ENCODE results near the gene IFFO2. TPM values are rescaled to one million over a fixed set of nuclear protein-coding genes. Genes with fewer than 3 reads are reported as not detected.

IFFO2 gene
- total and polyA plus RNA-seq, 2 of the 13 experiments (the other 11 are each of a cell fraction or from before 2014, with no cell fraction given) = 7.3 to 16.7 TPM

- no peak for TF ChIP-seq HNF4G (IDR thresholded peaks at IDR 0.05; ENCODE audit: borderline replicate concordance, low read depth, low read length)
- TF ChIP-seq HNF4G (CRISPR knock-in tag; IDR thresholded peaks at IDR 0.05; ENCODE audit: borderline replicate concordance, low read depth) = no peak
- TF ChIP-seq ZNF263 (CRISPR knock-in tag; IDR thresholded peaks at IDR 0.05) = peak; percentile 20; the same call in 1 of the 2 replicates
- TF ChIP-seq CREB1 (IDR thresholded peaks at IDR 0.05) = no peak
- TF ChIP-seq CREB1 (CRISPR knock-in tag; IDR thresholded peaks at IDR 0.05) = peak; percentile 44; the same call in 1 of the 2 replicates
- TF ChIP-seq TGIF2 (CRISPR knock-in tag; IDR thresholded peaks at IDR 0.05) = 0 out of 2 replicates have a peak, but pooled peaks have one; percentile 42
- TF ChIP-seq PRDM15 (CRISPR knock-in tag; IDR thresholded peaks at IDR 0.05) = peak; percentile 89
These were observed 6.6 kb upstream of the IFFO2 start (continued) for GRCh38 chr1:18962855-18963737.

GRCh38 chr1:18962121-18962721 lies 5.7 kb upstream of the IFFO2 start:
- H3K4me1 ChIP-seq (ENCODE audit: insufficient read depth, low read length) = peaks cover 59% of the 10 kb centered on the region
- intact Hi-C loops (cut with micrococcal nuclease; ENCODE audit: unreplicated experiment) = no loop called here
- no peak overlapping the region for H2AFZ ChIP-seq (ENCODE audit: low read length)
- no peaks in the 10 kb centered on the region for H3K9me3 ChIP-seq (ENCODE audit: low read length)
- peak overlapping the region; percentile 51 for H3K4me2 ChIP-seq (ENCODE audit: low read depth, low read length)
- FAIRE-seq = no peak
- 0 out of 2 replicates have a peak, but pooled peaks have one; percentile 22 for TF ChIP-seq BHLHE40 (IDR thresholded peaks at IDR 0.05; ENCODE audit: low read length)
- TF ChIP-seq LRRFIP1 (CRISPR knock-in tag; conservative IDR thresholded peaks at IDR 0.05) = no peak
- peak overlapping the region in 1 of 3 experiments; percentile 14; a peak in 1 of 6 replicates for H3K4me3 ChIP-seq (replicated peaks in 1 of 3; ENCODE audit: insufficient read depth in 1 of 3, low read depth in 2 of 3, low read length in 3 of 3)
- peaks cover 2 to 25% of the 10 kb centered on the region in 2 experiments; a peak in 4 of 5 replicates for H3K27me3 ChIP-seq (ENCODE audit: control insufficient read depth in 1 of 2, insufficient read depth in 2 of 2, low read length in 2 of 2)
- WGBS (ENCODE audit: low lambda C conversion rate) = 3% methylated on average over 8 of the region's 9 CpGs
- peak; percentile 25 for ATAC-seq
- in situ Hi-C loops (cut with HindIII; ENCODE audit: extremely low pct_ligation_motif_present, low pct_unique_long_range_greater_than_20kb) = no loop called here
- no peaks in the 10 kb centered on the region for H3K79me2 ChIP-seq (ENCODE audit: insufficient read depth, low read length)
- H3K36me3 ChIP-seq (replicated peaks in 1 of 2; ENCODE audit: control insufficient read depth in 1 of 2, insufficient read depth in 2 of 2, low read length in 2 of 2) = no peaks in the 10 kb centered on the region
- H4K20me1 ChIP-seq (ENCODE audit: insufficient read depth, low read length) = no peaks in the 10 kb centered on the region; the same call in 1 of the 2 replicates
- BruUV-seq (replicated peaks) = no TSS peak
- POLR2A ChIA-PET = interaction anchor here (0.7 to 1.5 kb wide), 3 partner anchors 13 to 59 kb away, joined by 3 to 5 read pairs (median 3); partner anchors contain the start of gene ALDH4A1
- no peak overlapping the region for H3K9ac ChIP-seq (ENCODE audit: insufficient read depth, low read depth, low read length)
- no peak for DNase-seq (ENCODE audit: low spot score)
- CTCF ChIA-PET (ENCODE audit: low intra/inter-chr PET ratio, low total read pairs) = interaction anchor here (1.8 kb wide), 1 partner anchor 49 kb away, joined by 4 read pairs; no protein-coding TSS in a partner anchor
- no peak overlapping the region for H3K27ac ChIP-seq (ENCODE audit: extremely low read length, insufficient read depth, low read length)
